ENCODE measurements around the gene TOX3. TPM values are rescaled to one million over a fixed set of nuclear protein-coding genes. Genes with fewer than 3 reads are reported as not detected.

TOX3 gene
- total and polyA plus RNA-seq, 2 experiments from 2014 or later = 9.8 to 15.6 TPM

DNA sequence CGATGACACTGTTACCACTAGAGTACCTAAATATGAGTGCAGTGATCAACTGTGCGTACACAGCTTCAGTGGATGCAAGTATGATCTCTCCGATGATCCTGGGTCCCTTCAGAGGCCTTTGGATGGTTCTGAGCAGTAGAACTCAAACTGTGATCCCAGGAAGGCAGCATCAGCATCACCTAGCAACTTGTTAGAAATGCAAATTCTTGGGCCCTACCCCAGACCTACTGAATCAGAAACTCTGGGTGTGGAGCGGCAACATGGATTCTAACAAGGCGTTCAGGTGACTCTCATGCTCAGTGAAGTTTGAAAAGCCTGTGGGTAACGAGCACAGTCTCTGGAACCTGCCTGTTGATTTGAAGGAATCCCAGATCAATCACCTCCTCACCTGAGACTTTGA lies 25.4 kb downstream of the TOX3 start:
- Mint-ChIP-seq H3K27ac (no peak overlapping the region), H3K4me3 (no peak overlapping the region)
- peaks cover 83% of the 10 kb centered on the region for H3K79me2 ChIP-seq (replicated peaks; ENCODE audit: insufficient read depth)

More for the DNA sequence above, 25.4 kb downstream of the TOX3 start:
- Histone ChIP-seq H4K20me1 (replicated peaks; ENCODE audit: insufficient read depth) (0 out of 2 replicates have a peak, but pooled peaks cover 4% of the 10 kb centered on the region), H3K4me1 (ENCODE audit: insufficient read depth) (peaks cover 51% of the 10 kb centered on the region), H3F3A (replicated peaks; ENCODE audit: low read depth) (no peaks in the 10 kb centered on the region), H3K36me3 (ENCODE audit: insufficient read depth) (no peaks in the 10 kb centered on the region), H3K27ac (ENCODE audit: low read depth) (no peak overlapping the region), H3K4me2 (peak overlapping the region; percentile 62), H2AFZ (no peak overlapping the region), H3K4me3 (no peak overlapping the region), H3K9me2 (ENCODE audit: insufficient read depth) (peaks cover 4% of the 10 kb centered on the region; the same call in 1 of the 2 replicates), H3K27me3 (ENCODE audit: insufficient read depth) (no peaks in the 10 kb centered on the region)
- Mint-ChIP-seq H3K27me3 (ENCODE audit: insufficient read depth, low read depth, poor library complexity) (peaks cover 2% of the 10 kb centered on the region), H3K4me1 (peaks cover 53% of the 10 kb centered on the region), H3K36me3 (ENCODE audit: low read depth) (peaks cover 3% of the 10 kb centered on the region; the same call in 2 of the 3 replicates), H3K9me3 (no peaks in the 10 kb centered on the region)
- TF ChIP-seq, protein P1, sequence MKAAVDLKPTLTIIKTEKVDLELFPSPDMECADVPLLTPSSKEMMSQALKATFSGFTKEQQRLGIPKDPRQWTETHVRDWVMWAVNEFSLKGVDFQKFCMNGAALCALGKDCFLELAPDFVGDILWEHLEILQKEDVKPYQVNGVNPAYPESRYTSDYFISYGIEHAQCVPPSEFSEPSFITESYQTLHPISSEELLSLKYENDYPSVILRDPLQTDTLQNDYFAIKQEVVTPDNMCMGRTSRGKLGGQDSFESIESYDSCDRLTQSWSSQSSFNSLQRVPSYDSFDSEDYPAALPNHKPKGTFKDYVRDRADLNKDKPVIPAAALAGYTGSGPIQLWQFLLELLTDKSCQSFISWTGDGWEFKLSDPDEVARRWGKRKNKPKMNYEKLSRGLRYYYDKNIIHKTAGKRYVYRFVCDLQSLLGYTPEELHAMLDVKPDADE (IDR thresholded peaks at IDR 0.05) = no peak
- TF ChIP-seq, protein P2, sequence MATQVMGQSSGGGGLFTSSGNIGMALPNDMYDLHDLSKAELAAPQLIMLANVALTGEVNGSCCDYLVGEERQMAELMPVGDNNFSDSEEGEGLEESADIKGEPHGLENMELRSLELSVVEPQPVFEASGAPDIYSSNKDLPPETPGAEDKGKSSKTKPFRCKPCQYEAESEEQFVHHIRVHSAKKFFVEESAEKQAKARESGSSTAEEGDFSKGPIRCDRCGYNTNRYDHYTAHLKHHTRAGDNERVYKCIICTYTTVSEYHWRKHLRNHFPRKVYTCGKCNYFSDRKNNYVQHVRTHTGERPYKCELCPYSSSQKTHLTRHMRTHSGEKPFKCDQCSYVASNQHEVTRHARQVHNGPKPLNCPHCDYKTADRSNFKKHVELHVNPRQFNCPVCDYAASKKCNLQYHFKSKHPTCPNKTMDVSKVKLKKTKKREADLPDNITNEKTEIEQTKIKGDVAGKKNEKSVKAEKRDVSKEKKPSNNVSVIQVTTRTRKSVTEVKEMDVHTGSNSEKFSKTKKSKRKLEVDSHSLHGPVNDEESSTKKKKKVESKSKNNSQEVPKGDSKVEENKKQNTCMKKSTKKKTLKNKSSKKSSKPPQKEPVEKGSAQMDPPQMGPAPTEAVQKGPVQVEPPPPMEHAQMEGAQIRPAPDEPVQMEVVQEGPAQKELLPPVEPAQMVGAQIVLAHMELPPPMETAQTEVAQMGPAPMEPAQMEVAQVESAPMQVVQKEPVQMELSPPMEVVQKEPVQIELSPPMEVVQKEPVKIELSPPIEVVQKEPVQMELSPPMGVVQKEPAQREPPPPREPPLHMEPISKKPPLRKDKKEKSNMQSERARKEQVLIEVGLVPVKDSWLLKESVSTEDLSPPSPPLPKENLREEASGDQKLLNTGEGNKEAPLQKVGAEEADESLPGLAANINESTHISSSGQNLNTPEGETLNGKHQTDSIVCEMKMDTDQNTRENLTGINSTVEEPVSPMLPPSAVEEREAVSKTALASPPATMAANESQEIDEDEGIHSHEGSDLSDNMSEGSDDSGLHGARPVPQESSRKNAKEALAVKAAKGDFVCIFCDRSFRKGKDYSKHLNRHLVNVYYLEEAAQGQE (IDR thresholded peaks at IDR 0.05; ENCODE audit: unreplicated experiment) = no peak
- TF ChIP-seq EZH2phosphoT487 (IDR thresholded peaks at IDR 0.05; ENCODE audit: unreplicated experiment) = no peak
- TF ChIP-seq ZNF331 (CRISPR knock-in tag; IDR thresholded peaks at IDR 0.05; ENCODE audit: low read depth) = no peak
- no peak for TF ChIP-seq ZNF114 (CRISPR knock-in tag; IDR thresholded peaks at IDR 0.05)
- TF ChIP-seq POLR2AphosphoS5 (IDR thresholded peaks at IDR 0.05; ENCODE audit: low read depth) = no peak
- no peak for TF ChIP-seq JUNB (IDR thresholded peaks at IDR 0.05; ENCODE audit: unreplicated experiment)
- TF ChIP-seq, protein P3, sequence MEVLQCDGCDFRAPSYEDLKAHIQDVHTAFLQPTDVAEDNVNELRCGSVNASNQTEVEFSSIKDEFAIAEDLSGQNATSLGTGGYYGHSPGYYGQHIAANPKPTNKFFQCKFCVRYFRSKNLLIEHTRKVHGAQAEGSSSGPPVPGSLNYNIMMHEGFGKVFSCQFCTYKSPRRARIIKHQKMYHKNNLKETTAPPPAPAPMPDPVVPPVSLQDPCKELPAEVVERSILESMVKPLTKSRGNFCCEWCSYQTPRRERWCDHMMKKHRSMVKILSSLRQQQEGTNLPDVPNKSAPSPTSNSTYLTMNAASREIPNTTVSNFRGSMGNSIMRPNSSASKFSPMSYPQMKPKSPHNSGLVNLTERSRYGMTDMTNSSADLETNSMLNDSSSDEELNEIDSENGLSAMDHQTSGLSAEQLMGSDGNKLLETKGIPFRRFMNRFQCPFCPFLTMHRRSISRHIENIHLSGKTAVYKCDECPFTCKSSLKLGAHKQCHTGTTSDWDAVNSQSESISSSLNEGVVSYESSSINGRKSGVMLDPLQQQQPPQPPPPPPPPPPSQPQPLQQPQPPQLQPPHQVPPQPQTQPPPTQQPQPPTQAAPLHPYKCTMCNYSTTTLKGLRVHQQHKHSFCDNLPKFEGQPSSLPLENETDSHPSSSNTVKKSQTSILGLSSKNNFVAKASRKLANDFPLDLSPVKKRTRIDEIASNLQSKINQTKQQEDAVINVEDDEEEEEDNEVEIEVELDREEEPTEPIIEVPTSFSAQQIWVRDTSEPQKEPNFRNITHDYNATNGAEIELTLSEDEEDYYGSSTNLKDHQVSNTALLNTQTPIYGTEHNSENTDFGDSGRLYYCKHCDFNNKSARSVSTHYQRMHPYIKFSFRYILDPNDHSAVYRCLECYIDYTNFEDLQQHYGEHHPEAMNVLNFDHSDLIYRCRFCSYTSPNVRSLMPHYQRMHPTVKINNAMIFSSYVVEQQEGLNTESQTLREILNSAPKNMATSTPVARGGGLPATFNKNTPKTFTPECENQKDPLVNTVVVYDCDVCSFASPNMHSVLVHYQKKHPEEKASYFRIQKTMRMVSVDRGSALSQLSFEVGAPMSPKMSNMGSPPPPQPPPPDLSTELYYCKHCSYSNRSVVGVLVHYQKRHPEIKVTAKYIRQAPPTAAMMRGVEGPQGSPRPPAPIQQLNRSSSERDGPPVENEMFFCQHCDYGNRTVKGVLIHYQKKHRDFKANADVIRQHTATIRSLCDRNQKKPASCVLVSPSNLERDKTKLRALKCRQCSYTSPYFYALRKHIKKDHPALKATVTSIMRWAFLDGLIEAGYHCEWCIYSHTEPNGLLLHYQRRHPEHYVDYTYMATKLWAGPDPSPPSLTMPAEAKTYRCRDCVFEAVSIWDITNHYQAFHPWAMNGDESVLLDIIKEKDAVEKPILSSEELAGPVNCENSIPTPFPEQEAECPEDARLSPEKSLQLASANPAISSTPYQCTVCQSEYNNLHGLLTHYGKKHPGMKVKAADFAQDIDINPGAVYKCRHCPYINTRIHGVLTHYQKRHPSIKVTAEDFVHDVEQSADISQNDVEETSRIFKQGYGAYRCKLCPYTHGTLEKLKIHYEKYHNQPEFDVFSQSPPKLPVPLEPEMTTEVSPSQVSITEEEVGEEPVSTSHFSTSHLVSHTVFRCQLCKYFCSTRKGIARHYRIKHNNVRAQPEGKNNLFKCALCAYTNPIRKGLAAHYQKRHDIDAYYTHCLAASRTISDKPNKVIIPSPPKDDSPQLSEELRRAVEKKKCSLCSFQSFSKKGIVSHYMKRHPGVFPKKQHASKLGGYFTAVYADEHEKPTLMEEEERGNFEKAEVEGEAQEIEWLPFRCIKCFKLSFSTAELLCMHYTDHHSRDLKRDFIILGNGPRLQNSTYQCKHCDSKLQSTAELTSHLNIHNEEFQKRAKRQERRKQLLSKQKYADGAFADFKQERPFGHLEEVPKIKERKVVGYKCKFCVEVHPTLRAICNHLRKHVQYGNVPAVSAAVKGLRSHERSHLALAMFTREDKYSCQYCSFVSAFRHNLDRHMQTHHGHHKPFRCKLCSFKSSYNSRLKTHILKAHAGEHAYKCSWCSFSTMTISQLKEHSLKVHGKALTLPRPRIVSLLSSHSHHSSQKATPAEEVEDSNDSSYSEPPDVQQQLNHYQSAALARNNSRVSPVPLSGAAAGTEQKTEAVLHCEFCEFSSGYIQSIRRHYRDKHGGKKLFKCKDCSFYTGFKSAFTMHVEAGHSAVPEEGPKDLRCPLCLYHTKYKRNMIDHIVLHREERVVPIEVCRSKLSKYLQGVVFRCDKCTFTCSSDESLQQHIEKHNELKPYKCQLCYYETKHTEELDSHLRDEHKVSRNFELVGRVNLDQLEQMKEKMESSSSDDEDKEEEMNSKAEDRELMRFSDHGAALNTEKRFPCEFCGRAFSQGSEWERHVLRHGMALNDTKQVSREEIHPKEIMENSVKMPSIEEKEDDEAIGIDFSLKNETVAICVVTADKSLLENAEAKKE (CRISPR knock-in tag; IDR thresholded peaks at IDR 0.05) = no peak
- TF ChIP-seq CREB1 (CRISPR knock-in tag; IDR thresholded peaks at IDR 0.05; ENCODE audit: low read depth) = no peak
- TF ChIP-seq, protein P4, sequence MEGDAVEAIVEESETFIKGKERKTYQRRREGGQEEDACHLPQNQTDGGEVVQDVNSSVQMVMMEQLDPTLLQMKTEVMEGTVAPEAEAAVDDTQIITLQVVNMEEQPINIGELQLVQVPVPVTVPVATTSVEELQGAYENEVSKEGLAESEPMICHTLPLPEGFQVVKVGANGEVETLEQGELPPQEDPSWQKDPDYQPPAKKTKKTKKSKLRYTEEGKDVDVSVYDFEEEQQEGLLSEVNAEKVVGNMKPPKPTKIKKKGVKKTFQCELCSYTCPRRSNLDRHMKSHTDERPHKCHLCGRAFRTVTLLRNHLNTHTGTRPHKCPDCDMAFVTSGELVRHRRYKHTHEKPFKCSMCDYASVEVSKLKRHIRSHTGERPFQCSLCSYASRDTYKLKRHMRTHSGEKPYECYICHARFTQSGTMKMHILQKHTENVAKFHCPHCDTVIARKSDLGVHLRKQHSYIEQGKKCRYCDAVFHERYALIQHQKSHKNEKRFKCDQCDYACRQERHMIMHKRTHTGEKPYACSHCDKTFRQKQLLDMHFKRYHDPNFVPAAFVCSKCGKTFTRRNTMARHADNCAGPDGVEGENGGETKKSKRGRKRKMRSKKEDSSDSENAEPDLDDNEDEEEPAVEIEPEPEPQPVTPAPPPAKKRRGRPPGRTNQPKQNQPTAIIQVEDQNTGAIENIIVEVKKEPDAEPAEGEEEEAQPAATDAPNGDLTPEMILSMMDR (conservative IDR thresholded peaks at IDR 0.05; ENCODE audit: low read depth in 2 of 2) = no peak
- no peak for TF ChIP-seq NANOG (IDR thresholded peaks at IDR 0.05; ENCODE audit: borderline replicate concordance)
- no peak for TF ChIP-seq STAT1 (IDR thresholded peaks at IDR 0.05; ENCODE audit: unreplicated experiment)
- peak; percentile 53 for DNase-seq (ENCODE audit: low spot score)
- ATAC-seq = peak; percentile 80
